AG10803 (cell line): ENCODE measurements around the gene PIGL.

Experiments used
- DNase-seq: peaks from one replicate; pipeline ENCODE4 v3.0.0; 2010; ENCODE audit warnings: low read depth
- H3K4me3 ChIP-seq: 2 replicates; pipeline ENCODE4 v1.5.1; 2011; ENCODE audit warnings: mild to moderate bottlenecking, low read length, control low read depth
- TF ChIP-seq, protein P1 (sequence below): conservative IDR thresholded peaks from 2 replicates; pipeline ENCODE4 v1.5.1; 2011; ENCODE audit warnings: mild to moderate bottlenecking, low read length, control low read depth, inconsistent platforms

Gene PIGL

DNA sequence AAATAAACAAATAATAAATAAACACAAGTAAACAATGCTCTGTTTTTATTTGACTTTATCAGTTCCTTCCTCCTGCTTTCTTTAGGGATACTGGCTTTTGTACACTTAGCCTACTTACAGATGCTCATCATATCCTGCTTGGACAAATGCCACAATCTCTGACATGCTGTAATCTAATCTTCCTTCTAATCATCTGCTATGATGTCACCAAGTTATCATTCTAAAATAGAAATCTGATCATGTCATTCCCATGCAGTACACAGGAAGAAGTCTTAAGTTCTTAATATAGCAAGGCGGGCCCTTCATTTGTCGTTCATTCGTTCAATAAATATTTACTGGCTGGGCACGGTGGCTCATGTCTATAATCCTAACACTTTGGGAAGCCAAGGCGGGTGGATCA is 154.7 kb downstream of the PIGL start:
- peak; percentile 52 for DNase-seq

DNA sequence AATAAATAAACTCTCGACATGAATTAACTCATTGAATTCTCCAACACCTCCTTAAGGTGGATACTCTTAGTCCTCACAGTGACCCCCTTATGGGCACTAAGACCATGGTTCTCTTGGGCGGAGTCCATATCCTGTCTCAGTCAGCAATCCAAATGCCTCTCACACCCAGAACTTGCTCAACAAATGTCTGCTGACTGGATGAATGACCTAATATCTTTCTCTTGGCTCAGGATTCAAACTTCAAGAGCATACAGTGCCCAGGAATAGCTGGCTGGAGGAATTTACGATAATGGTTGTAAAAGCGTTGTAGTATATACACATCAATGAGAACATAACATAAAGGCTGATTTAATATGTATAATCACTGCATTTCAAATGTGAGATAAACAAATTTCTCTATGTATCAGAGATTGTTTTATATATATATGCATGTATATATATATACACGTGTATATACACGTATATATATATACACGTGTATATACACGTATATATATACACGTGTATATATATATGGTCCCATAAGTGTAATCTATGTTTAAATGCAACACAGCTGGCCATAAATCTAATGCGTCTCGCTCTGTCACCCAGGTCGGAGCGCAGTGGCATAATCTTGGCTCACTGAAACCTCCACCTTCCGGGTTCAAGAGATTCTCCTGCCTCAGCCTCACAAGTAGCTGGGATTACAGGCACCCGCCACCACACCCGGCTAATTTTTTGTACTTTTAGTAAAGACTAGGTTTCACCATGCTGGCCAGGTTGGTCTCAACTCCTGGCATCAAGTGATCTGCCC is 157.3 kb downstream of the PIGL start:
- TF ChIP-seq, protein P1, sequence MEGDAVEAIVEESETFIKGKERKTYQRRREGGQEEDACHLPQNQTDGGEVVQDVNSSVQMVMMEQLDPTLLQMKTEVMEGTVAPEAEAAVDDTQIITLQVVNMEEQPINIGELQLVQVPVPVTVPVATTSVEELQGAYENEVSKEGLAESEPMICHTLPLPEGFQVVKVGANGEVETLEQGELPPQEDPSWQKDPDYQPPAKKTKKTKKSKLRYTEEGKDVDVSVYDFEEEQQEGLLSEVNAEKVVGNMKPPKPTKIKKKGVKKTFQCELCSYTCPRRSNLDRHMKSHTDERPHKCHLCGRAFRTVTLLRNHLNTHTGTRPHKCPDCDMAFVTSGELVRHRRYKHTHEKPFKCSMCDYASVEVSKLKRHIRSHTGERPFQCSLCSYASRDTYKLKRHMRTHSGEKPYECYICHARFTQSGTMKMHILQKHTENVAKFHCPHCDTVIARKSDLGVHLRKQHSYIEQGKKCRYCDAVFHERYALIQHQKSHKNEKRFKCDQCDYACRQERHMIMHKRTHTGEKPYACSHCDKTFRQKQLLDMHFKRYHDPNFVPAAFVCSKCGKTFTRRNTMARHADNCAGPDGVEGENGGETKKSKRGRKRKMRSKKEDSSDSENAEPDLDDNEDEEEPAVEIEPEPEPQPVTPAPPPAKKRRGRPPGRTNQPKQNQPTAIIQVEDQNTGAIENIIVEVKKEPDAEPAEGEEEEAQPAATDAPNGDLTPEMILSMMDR = no peak
- peak; percentile 79 for DNase-seq
- no peak overlapping the region for H3K4me3 ChIP-seq

More for the DNA sequence above, 154.7 kb downstream of the PIGL start:
- no peak overlapping the region for H3K4me3 ChIP-seq
- TF ChIP-seq, protein P1 = no peak
